HG03469 (cell line): ENCODE measurements around the gene OR4D10.

Source experiments
- ATAC-seq: cut with Tn5 transposase; IDR thresholded peaks from one replicate; pipeline ENCODE4 v1.9.1; 2021; ENCODE audit warnings: mild to moderate bottlenecking, moderate library complexity, moderate number of reproducible peaks; ENCODE audit not compliant: unreplicated experiment

OR4D10 gene

GRCh38 chr11:59520741-59521140, 47.6 kb downstream of the OR4D10 start:
- no peak for ATAC-seq

DNA sequence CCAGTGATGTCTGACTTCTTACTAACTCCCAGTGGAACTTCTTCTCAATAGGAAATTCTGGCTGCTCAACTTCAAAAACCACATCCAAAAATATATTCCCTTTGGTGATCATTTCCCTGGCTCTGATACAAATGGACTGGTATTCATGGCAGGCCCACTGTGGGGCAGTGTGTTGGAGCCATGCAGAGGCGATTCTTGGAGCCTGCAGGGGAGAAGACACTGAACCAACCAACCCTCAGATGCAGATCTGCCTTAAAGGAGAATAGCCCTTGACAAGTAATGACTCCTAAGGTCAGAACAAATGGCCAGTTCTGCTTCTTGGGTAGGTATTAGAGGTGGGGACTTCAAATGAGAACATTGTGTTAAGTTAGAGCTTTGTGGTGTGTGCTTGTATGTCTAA, 50.4 kb downstream of the OR4D10 start:
- ATAC-seq = no peak

GRCh38 chr11:59528711-59529110, 55.6 kb downstream of the OR4D10 start:
- no peak for ATAC-seq
